OCI-LY7 (cell line): ENCODE measurements around the gene SLC35F4.

Experiments
- CTCF ChIP-seq: fragments of 200-600 bp; sonication (generic); conservative IDR thresholded peaks from 2 replicates; pipeline ENCODE4 v1.5.1; 2014; ENCODE audit warnings: mild to moderate bottlenecking, antibody characterized with exemption, low read length, moderate library complexity, mixed read lengths
- EZH2phosphoT487 ChIP-seq: fragments of 200-600 bp; sonication (generic); IDR thresholded peaks from 2 replicates; pipeline ENCODE4 v1.6.1; 2018; ENCODE audit warnings: low read depth, borderline replicate concordance, mild to moderate bottlenecking, mixed run types, antibody characterized with exemption, low read length, moderate library complexity, mixed read lengths

- TF ChIP-seq CTCF (no peak), EZH2phosphoT487 (no peak)
Measured at GRCh38 chr14:57737598-57737997, 128.3 kb downstream of the SLC35F4 start.
